ENCODE data around the gene CD200R1L. TPM values are rescaled to one million over a fixed set of nuclear protein-coding genes. Genes with fewer than 3 reads are reported as not detected.

CD200R1L gene
- total RNA-seq, 1 experiment from 2014 or later, result not detected

- H3K9me3 Mint-ChIP-seq, result peaks cover 63% of the 10 kb centered on the region
- TF ChIP-seq ERG (CRISPR knock-in tag; IDR thresholded peaks at IDR 0.05) (no peak), ZNF263 (CRISPR knock-in tag; IDR thresholded peaks at IDR 0.05; ENCODE audit: low read depth) (no peak), JUN (CRISPR knock-in tag; IDR thresholded peaks at IDR 0.05) (no peak), ZBTB43 (CRISPR knock-in tag; IDR thresholded peaks at IDR 0.05) (no peak), E2F4 (CRISPR knock-in tag; IDR thresholded peaks at IDR 0.05; ENCODE audit: borderline replicate concordance, low read depth) (no peak), ZSCAN18 (CRISPR knock-in tag; IDR thresholded peaks at IDR 0.05) (no peak), SP1 (CRISPR knock-in tag; conservative IDR thresholded peaks at IDR 0.05) (no peak), MXD4 (CRISPR knock-in tag; IDR thresholded peaks at IDR 0.05; ENCODE audit: borderline replicate concordance) (no peak), RORB (CRISPR knock-in tag; IDR thresholded peaks at IDR 0.05) (no peak)
- peaks cover 23% of the 10 kb centered on the region for H3K36me3 Mint-ChIP-seq
- CTCF ChIA-PET, result no interaction called here
- ATAC-seq (no peak), DNase-seq (ENCODE audit: low spot score) (no peak)
- no peak overlapping the region for H3K27ac Mint-ChIP-seq
- no peak overlapping the region for H3K4me3 Mint-ChIP-seq
- no peaks in the 10 kb centered on the region for H3K4me1 Mint-ChIP-seq
- H3K27me3 Mint-ChIP-seq (ENCODE audit: low read depth), result no peaks in the 10 kb centered on the region
- POLR2A ChIA-PET, result no interaction called here
Measured at GRCh38 chr3:112857526-112857925, 10.9 kb upstream of the CD200R1L start.

GRCh38 chr3:112856537-112856936, 9.9 kb upstream of the CD200R1L start:
- H3K27me3 Mint-ChIP-seq (ENCODE audit: low read depth), result no peaks in the 10 kb centered on the region
- H3K4me3 Mint-ChIP-seq, result no peak overlapping the region
- no peak for TF ChIP-seq GRHL2 (CRISPR knock-in tag; IDR thresholded peaks at IDR 0.05; ENCODE audit: insufficient replicate concordance, severe bottlenecking)
- no peak for TF ChIP-seq E2F4 (CRISPR knock-in tag; IDR thresholded peaks at IDR 0.05; ENCODE audit: borderline replicate concordance, low read depth)
- TF ChIP-seq JUN (CRISPR knock-in tag; IDR thresholded peaks at IDR 0.05), result no peak
- TF ChIP-seq STAT6 (CRISPR knock-in tag; conservative IDR thresholded peaks at IDR 0.05; ENCODE audit: low read depth), result no peak
- no peak for TF ChIP-seq PREB (CRISPR knock-in tag; IDR thresholded peaks at IDR 0.05; ENCODE audit: borderline replicate concordance)
- no peak for TF ChIP-seq NFATC4 (CRISPR knock-in tag; IDR thresholded peaks at IDR 0.05)
- H3K4me1 Mint-ChIP-seq, result no peaks in the 10 kb centered on the region
- DNase-seq (ENCODE audit: low spot score) (no peak), ATAC-seq (no peak)
- peaks cover 73% of the 10 kb centered on the region for H3K9me3 Mint-ChIP-seq
- peaks cover 27% of the 10 kb centered on the region for H3K36me3 Mint-ChIP-seq
- ChIA-PET POLR2A (no interaction called here), CTCF (no interaction called here)
- H3K27ac Mint-ChIP-seq, result no peak overlapping the region

Measured in WTC11 (cell line).